Motor neuron (in vitro differentiated cells): ENCODE results near the gene M1AP. TPM values are rescaled to one million over a fixed set of nuclear protein-coding genes. Genes with fewer than 3 reads are reported as not detected.

ENCODE experiments used
- ATAC-seq, 8 experiments: fragments of 200-7000 bp; cut with Tn5 transposase; replicated peaks in 6 of 8; 2 replicates each; pipeline ENCODE4 v1.8.0; 2021; ENCODE audit warnings: mild to moderate bottlenecking in 8 of 8, moderate library complexity in 8 of 8
- H3K27ac ChIP-seq, 2 donors: fragments of 250-450 bp; sonication (Bioruptor Pico); 2 replicates each; pipeline ENCODE4 v1.9.0; 2021; ENCODE audit warnings: antibody characterized with exemption in 2 of 2, mild to moderate bottlenecking in 2 of 2, moderate library complexity in 1 of 2
- H3K4me1 ChIP-seq, 2 donors: fragments of 250-450 bp; sonication (Bioruptor Pico); replicated peaks in 1 of 2; 2 replicates each; pipeline ENCODE4 v1.6.1; 2021; ENCODE audit warnings: antibody characterized with exemption in 2 of 2, mild to moderate bottlenecking in 2 of 2, moderate library complexity in 1 of 2
- H3K4me3 ChIP-seq, 5 donors: fragments of 250-450 bp; sonication (Bioruptor Pico); 2 replicates each; pipeline ENCODE4 v1.9.0; 2021; ENCODE audit warnings: antibody characterized with exemption in 5 of 5, mild to moderate bottlenecking in 5 of 5, moderate library complexity in 4 of 5
- WGBS, 10 experiments: fragments of 450-650 bp; shearing (Covaris generic); methylation state at CpG; one replicate each; pipeline ENCODE4 v1.0.0; 2022; 5-methylcytosine and 5-hydroxymethylcytosine counted together
- in situ Hi-C, 9 experiments: fragments of 400-800 bp; cut with MboI; loops; one replicate each; pipeline ENCODE4 v1.15.0; 2021; ENCODE audit warnings: low sequenced_read_pairs in 9 of 9, low pct_unique_long_range_greater_than_20kb in 2 of 9; ENCODE audit not compliant: unreplicated experiment in 9 of 9
- total RNA-seq, 8 experiments: library from RNA; unstranded; fragments of 300-600 nt; gene quantifications; 2 replicates each; pipeline versions ENCODE4 v1.2.3 to v1.2.4, GENCODE V29; 2022

M1AP gene
- total RNA-seq, 8 experiments from 2014 or later = 0.08 to 0.50 (median 0.22) TPM; not detected in 3

GRCh38 chr2:74528600-74529356 is 119.4 kb downstream of the M1AP start:
- H3K4me1 ChIP-seq = peaks cover 13 to 17% of the 10 kb centered on the region in 2 donors
- WGBS, 10 experiments = 0 to 67% (median 33%) methylated on average over 1 to 9 of the region's 29 CpGs; no CpG with 5 or more reads in 3 of the 10 experiments
- no peak for ATAC-seq
- peak overlapping the region; percentile 69 to 96 (median 91) for H3K4me3 ChIP-seq
- H3K27ac ChIP-seq = peak overlapping the region; percentile 67 to 86
- in situ Hi-C loops = no loop called here

- WGBS, 10 experiments = 60 to 100% (median 100%) methylated on average over 1 to 6 of the region's 9 CpGs; no CpG with 5 or more reads in 4 of the 10 experiments
- no peak for ATAC-seq
- peaks cover 13 to 17% of the 10 kb centered on the region in 2 donors for H3K4me1 ChIP-seq
- H3K27ac ChIP-seq = no peak overlapping the region
- no peak overlapping the region for H3K4me3 ChIP-seq
- in situ Hi-C loops = no loop called here
Observed at GRCh38 chr2:74527741-74528140, 120.4 kb downstream of the M1AP start.

GRCh38 chr2:74526649-74527230 is 121.4 kb downstream of the M1AP start:
- H3K4me3 ChIP-seq = no peak overlapping the region
- H3K27ac ChIP-seq = no peak overlapping the region
- in situ Hi-C loops = no loop called here
- peaks cover 13 to 15% of the 10 kb centered on the region in 2 donors for H3K4me1 ChIP-seq
- 82 to 100% (median 97%) methylated on average over 1 to 6 of the region's 11 CpGs; no CpG with 5 or more reads in 2 of the 10 experiments for WGBS, 10 experiments
- no peak for ATAC-seq

GRCh38 chr2:74525717-74526648 is 122.1 kb downstream of the M1AP start, which contains the start of gene DQX1:
TSS of gene DQX1 (minus strand) at chr2:74526231. CDS start at chr2:74525729, 502 bp downstream.
- in situ Hi-C loops = no loop called here
- no peak for ATAC-seq
- Histone ChIP-seq H3K27ac (no peak within 1 kb of the TSS), H3K4me1 (peaks cover 8% of the 10 kb centered on the region in 2 donors), H3K4me3 (no peak within 1 kb of the TSS)
- 60 to 100% (median 90%) methylated on average over 1 to 11 of the region's 11 CpGs; no CpG with 5 or more reads in 1 of the 10 experiments for WGBS, 10 experiments

GRCh38 chr2:74524955-74525716 is 123.0 kb downstream of the M1AP start:
- Histone ChIP-seq H3K27ac (no peak overlapping the region), H3K4me1 (peaks cover 5 to 6% of the 10 kb centered on the region in 2 donors), H3K4me3 (no peak overlapping the region)
- no peak for ATAC-seq
- 80 to 100% (median 90%) methylated on average over 1 to 7 of the region's 10 CpGs; no CpG with 5 or more reads in 4 of the 10 experiments for WGBS, 10 experiments
- in situ Hi-C loops = no loop called here

- WGBS, 10 experiments = 17 to 100% (median 80%) methylated on average over 1 to 6 of the region's 9 CpGs; no CpG with 5 or more reads in 5 of the 10 experiments
- in situ Hi-C loops = no loop called here
- no peak overlapping the region for H3K4me3 ChIP-seq
- peaks cover 5 to 6% of the 10 kb centered on the region in 2 donors for H3K4me1 ChIP-seq
- no peak for ATAC-seq
- H3K27ac ChIP-seq = no peak overlapping the region
Observed at GRCh38 chr2:74524005-74524404, 124.1 kb downstream of the M1AP start.

- no peaks in the 10 kb centered on the region for H3K4me1 ChIP-seq
- ATAC-seq = no peak
- H3K27ac ChIP-seq = no peak overlapping the region
- H3K4me3 ChIP-seq = no peak overlapping the region
- WGBS, 10 experiments = 20 to 90% (median 44%) methylated on average over 1 to 3 of the region's 3 CpGs; no CpG with 5 or more reads in 3 of the 10 experiments
- in situ Hi-C loops = no loop called here
Observed at GRCh38 chr2:74522516-74522915, 125.6 kb downstream of the M1AP start.

GRCh38 chr2:74516650-74517049 is 131.5 kb downstream of the M1AP start:
- in situ Hi-C loops = no loop called here
- Histone ChIP-seq H3K4me3 (peak overlapping the region in 3 of 5 donors; percentile 20 to 35 (median 24)), H3K27ac (no peak overlapping the region), H3K4me1 (peaks cover 0 to 3% of the 10 kb centered on the region in 2 donors)
- WGBS, 10 experiments = 58 to 100% (median 68%) methylated on average over 1 to 9 of the region's 13 CpGs; no CpG with 5 or more reads in 3 of the 10 experiments
- ATAC-seq = no peak

GRCh38 chr2:74515981-74516633 is 132.0 kb downstream of the M1AP start:
- peak; percentile 31 to 96 (median 83) for ATAC-seq
- in situ Hi-C loops = no loop called here
- H3K4me3 ChIP-seq = peak overlapping the region; percentile 9 to 35 (median 24)
- H3K27ac ChIP-seq = no peak overlapping the region
- WGBS, 10 experiments = 4 to 20% (median 15%) methylated on average over 1 to 27 of the region's 72 CpGs; no CpG with 5 or more reads in 7 of the 10 experiments
- H3K4me1 ChIP-seq = peaks cover 0 to 3% of the 10 kb centered on the region in 2 donors

GRCh38 chr2:74515271-74515980 is 132.7 kb downstream of the M1AP start:
- WGBS, 10 experiments = 12 to 33% (median 21%) methylated on average over 3 to 13 of the region's 60 CpGs; no CpG with 5 or more reads in 7 of the 10 experiments
- in situ Hi-C loops = no loop called here
- no peak overlapping the region for H3K27ac ChIP-seq
- peaks cover 0 to 3% of the 10 kb centered on the region in 2 donors for H3K4me1 ChIP-seq
- peak overlapping the region in 2 of 5 donors; percentile 25 to 35 for H3K4me3 ChIP-seq
- ATAC-seq = no peak
